GM23338 (cell line): ENCODE results near the gene CCDC97. TPM values are rescaled to one million over a fixed set of nuclear protein-coding genes. Genes with fewer than 3 reads are reported as not detected.

Source experiments
- ATAC-seq: fragments of 200-7000 bp; cut with Tn5 transposase; 3 replicates; pipeline ENCODE4 v1.9.1; 2020
- DNase-seq: peaks from one replicate; pipeline ENCODE4 v3.0.0-alpha.2; 2015; ENCODE audit warnings: low spot score
- H2AFZ ChIP-seq: fragments of 200-600 bp; sonication (generic); 2 replicates; pipeline ENCODE4 v1.8.0; 2016; ENCODE audit warnings: antibody characterized with exemption, mild to moderate bottlenecking, moderate library complexity
- H3F3A ChIP-seq: fragments of 200-600 bp; sonication (generic); replicated peaks from 2 replicates; pipeline ENCODE4 v1.8.0; 2017; ENCODE audit warnings: antibody characterized with exemption, mixed run types, low read depth
- H3K27ac ChIP-seq: fragments of 200-600 bp; sonication (generic); 2 replicates; pipeline ENCODE4 v1.6.1; 2016; ENCODE audit warnings: low read depth
- H3K27me3 ChIP-seq: fragments of 200-600 bp; sonication (generic); 2 replicates; pipeline ENCODE4 v1.8.0; 2016; ENCODE audit warnings: mild to moderate bottlenecking, mixed run types, moderate library complexity; ENCODE audit not compliant: insufficient read depth
- H3K36me3 ChIP-seq: fragments of 200-600 bp; sonication (generic); 2 replicates; pipeline ENCODE4 v1.8.0; 2016; ENCODE audit warnings: mild to moderate bottlenecking; ENCODE audit not compliant: insufficient read depth
- H3K4me1 ChIP-seq: fragments of 200-600 bp; sonication (generic); 2 replicates; pipeline ENCODE4 v1.8.0; 2016; ENCODE audit warnings: mild to moderate bottlenecking, moderate library complexity; ENCODE audit not compliant: insufficient read depth
- H3K4me2 ChIP-seq: fragments of 200-600 bp; sonication (generic); 2 replicates; pipeline ENCODE4 v1.7.1; 2017; ENCODE audit warnings: mixed run types
- H3K4me3 ChIP-seq: fragments of 200-600 bp; sonication (generic); 2 replicates; pipeline ENCODE4 v1.6.1; 2016; ENCODE audit warnings: mixed run types
- H3K79me2 ChIP-seq: fragments of 200-600 bp; sonication (generic); replicated peaks from 2 replicates; pipeline ENCODE4 v1.8.0; 2017; ENCODE audit warnings: mild to moderate bottlenecking; ENCODE audit not compliant: insufficient read depth
- H3K9me2 ChIP-seq: fragments of 200-600 bp; sonication (generic); 2 replicates; pipeline ENCODE4 v1.8.0; 2017; ENCODE audit not compliant: insufficient read depth
- H4K20me1 ChIP-seq: fragments of 200-600 bp; sonication (generic); replicated peaks from 2 replicates; pipeline ENCODE4 v1.8.0; 2017; ENCODE audit warnings: mild to moderate bottlenecking; ENCODE audit not compliant: insufficient read depth
- H3K27ac Mint-ChIP-seq: 2 replicates; pipeline ENCODE4 v1.8.0; 2020; ENCODE audit warnings: inconsistent platforms, mild to moderate bottlenecking, moderate library complexity, mixed read lengths
- H3K27me3 Mint-ChIP-seq: 3 replicates; pipeline ENCODE4 v1.8.0; 2022; ENCODE audit warnings: low read depth, mild to moderate bottlenecking, moderate library complexity, mixed read lengths, inconsistent platforms; ENCODE audit not compliant: insufficient read depth, poor library complexity
- H3K36me3 Mint-ChIP-seq: 3 replicates; pipeline ENCODE4 v1.8.0; 2021; ENCODE audit warnings: low read depth, mild to moderate bottlenecking, inconsistent platforms, moderate library complexity, mixed read lengths
- H3K4me1 Mint-ChIP-seq: 3 replicates; pipeline ENCODE4 v1.8.0; 2020; ENCODE audit warnings: mild to moderate bottlenecking, inconsistent platforms, mixed read lengths
- H3K4me3 Mint-ChIP-seq: 3 replicates; pipeline ENCODE4 v1.8.0; 2021; ENCODE audit warnings: moderate library complexity, mild to moderate bottlenecking, inconsistent platforms, mixed read lengths
- H3K9me3 Mint-ChIP-seq: 3 replicates; pipeline ENCODE4 v1.8.0; 2020; ENCODE audit warnings: moderate library complexity, mild to moderate bottlenecking, inconsistent platforms, mixed read lengths
- CREB1 ChIP-seq: fragments of 250-450 bp; sonication (Bioruptor Pico); IDR thresholded peaks from 2 replicates; pipeline ENCODE4 v1.5.0; 2020; ENCODE audit warnings: low read depth, mild to moderate bottlenecking, moderate library complexity
- CTCF ChIP-seq, 2 experiments: fragments of 200-600 bp in 1 of 2; sonication (generic) in 1 of 2; conservative IDR thresholded peaks; 2 replicates each; pipeline versions ENCODE4 v1.5.1 to v1.6.1; 2016 to 2017; ENCODE audit warnings: antibody characterized with exemption in 2 of 2, low read depth in 2 of 2, mild to moderate bottlenecking in 2 of 2, moderate library complexity in 1 of 2
- JUNB ChIP-seq: IDR thresholded peaks from one replicate; pipeline ENCODE4 v1.6.1; 2016; ENCODE audit warnings: antibody characterized with exemption; ENCODE audit not compliant: unreplicated experiment
- NANOG ChIP-seq: IDR thresholded peaks from 2 replicates; pipeline ENCODE4 v1.6.1; 2016; ENCODE audit warnings: antibody characterized with exemption, borderline replicate concordance
- POLR2AphosphoS5 ChIP-seq: IDR thresholded peaks from 2 replicates; pipeline ENCODE4 v1.6.1; 2016; ENCODE audit warnings: antibody characterized with exemption, low read depth
- STAT1 ChIP-seq: IDR thresholded peaks from one replicate; pipeline ENCODE4 v1.6.1; 2016; ENCODE audit warnings: antibody characterized with exemption; ENCODE audit not compliant: unreplicated experiment
- ZNF114 ChIP-seq: fragments of 250-450 bp; sonication (Bioruptor Pico); IDR thresholded peaks from 2 replicates; pipeline ENCODE4 v1.5.0; 2020; ENCODE audit warnings: mild to moderate bottlenecking, moderate library complexity
- ZNF331 ChIP-seq: fragments of 250-450 bp; sonication (Bioruptor Pico); IDR thresholded peaks from 2 replicates; pipeline ENCODE4 v1.5.0; 2020; ENCODE audit warnings: low read depth, mild to moderate bottlenecking, moderate library complexity
- long read RNA-seq: library from polyadenylated mRNA; unstranded; transcript quantifications from one replicate; pipeline ENCODE4 v2.0.0, GENCODE V29; 2020; ENCODE audit not compliant: unreplicated experiment
- polyA plus RNA-seq: library from polyadenylated mRNA; unstranded; fragments of >200 nt; fragmentation: Nextera tagmentation; extraction: Ambion mirVana; gene quantifications from 2 replicates; pipeline ENCODE4 v1.2.1, GENCODE V29; 2016
- total RNA-seq: library from RNA; depleted of rRNA; stranded (reverse); fragments of >200 nt; shearing (Covaris generic); gene quantifications from 2 replicates; pipeline ENCODE4 v1.2.3, GENCODE V29; 2014; rRNA removed

CCDC97 gene
- 8.0 and 9.7 TPM in 2 replicates for total RNA-seq
- 8.2 and 11.0 TPM in 2 replicates for polyA plus RNA-seq
- long read RNA-seq, partial matches to known transcripts = 6 of 7 reads
- long read RNA-seq, other reads (novel, unspliced or antisense) = 0 of 7 reads

DNA sequence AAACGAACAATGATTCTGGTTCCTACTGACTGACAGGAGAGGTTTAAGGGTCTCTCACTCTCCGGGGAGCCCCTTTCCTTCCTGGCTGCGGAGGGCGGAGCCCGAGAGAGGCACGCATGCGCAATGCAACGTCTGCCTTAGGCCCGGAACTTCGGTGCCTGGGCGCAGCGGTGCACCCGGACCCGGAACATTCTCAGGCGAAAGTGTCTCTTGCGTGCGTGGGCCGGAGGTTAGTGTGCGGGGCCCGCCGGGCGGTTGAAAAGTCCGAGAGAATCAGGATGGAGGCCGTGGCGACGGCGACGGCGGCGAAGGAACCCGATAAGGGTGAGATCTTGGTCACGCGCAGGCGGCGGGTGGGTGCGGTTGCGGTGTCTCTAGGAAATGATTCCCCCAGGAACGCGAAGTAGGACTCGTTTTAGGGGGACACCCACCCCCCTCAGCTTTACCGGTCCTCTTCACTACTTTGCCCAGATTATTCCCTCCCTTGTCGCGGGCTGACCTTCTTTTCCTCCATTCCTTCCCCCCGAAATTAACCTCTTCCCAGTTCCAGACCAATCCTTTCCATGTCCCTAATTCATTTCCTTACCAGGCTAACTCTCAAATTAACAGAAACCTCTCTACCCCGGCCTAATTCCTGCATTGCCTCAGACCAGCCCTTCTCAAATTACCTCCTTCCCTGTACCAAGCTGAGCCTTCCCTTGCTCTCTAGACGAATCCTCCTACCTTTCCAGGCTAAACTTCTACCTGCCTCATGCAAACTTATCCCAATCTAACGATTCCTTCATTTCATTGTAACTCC lies at the start of gene CCDC97:
CCDC97 (plus strand) TSS at position 140 of the 799 bp plus-strand sequence; CDS start at position 279, 139 bp downstream.
- Mint-ChIP-seq H3K4me3 (peak within 1 kb of the TSS; percentile 93), H3K27me3 (peaks cover 32% of the 10 kb centered on the region), H3K36me3 (peaks cover 37% of the 10 kb centered on the region), H3K27ac (peak within 1 kb of the TSS; percentile 99), H3K4me1 (peaks cover 24% of the 10 kb centered on the region), H3K9me3 (no peaks in the 10 kb centered on the region; the same call in 2 of the 3 replicates)
- Histone ChIP-seq H3K79me2 (peaks cover 21% of the 10 kb centered on the region), H4K20me1 (peaks cover 5% of the 10 kb centered on the region; the same call in 1 of the 2 replicates), H3F3A (peaks cover 35% of the 10 kb centered on the region), H3K9me2 (no peaks in the 10 kb centered on the region), H3K27ac (peak within 1 kb of the TSS; percentile 79), H2AFZ (peak within 1 kb of the TSS; percentile 53), H3K27me3 (no peaks in the 10 kb centered on the region), H3K4me3 (peak within 1 kb of the TSS; percentile 84), H3K4me2 (peak within 1 kb of the TSS; percentile 86), H3K4me1 (peaks cover 16% of the 10 kb centered on the region), H3K36me3 (peaks cover 23% of the 10 kb centered on the region)
- ATAC-seq = peak; percentile 73
- DNase-seq = peak; percentile 93
- no peak for TF ChIP-seq NANOG
- TF ChIP-seq ZNF114 (CRISPR knock-in tag) = no peak
- no peak for TF ChIP-seq STAT1
- TF ChIP-seq JUNB = no peak
- no peak for TF ChIP-seq ZNF331 (CRISPR knock-in tag)
- peak; percentile 79 for TF ChIP-seq POLR2AphosphoS5
- no peak for TF ChIP-seq CTCF (conservative IDR thresholded peaks at IDR 0.05; ENCODE audit: low read depth in 2 of 2)
- peak; percentile 58 for TF ChIP-seq CREB1 (CRISPR knock-in tag)

DNA sequence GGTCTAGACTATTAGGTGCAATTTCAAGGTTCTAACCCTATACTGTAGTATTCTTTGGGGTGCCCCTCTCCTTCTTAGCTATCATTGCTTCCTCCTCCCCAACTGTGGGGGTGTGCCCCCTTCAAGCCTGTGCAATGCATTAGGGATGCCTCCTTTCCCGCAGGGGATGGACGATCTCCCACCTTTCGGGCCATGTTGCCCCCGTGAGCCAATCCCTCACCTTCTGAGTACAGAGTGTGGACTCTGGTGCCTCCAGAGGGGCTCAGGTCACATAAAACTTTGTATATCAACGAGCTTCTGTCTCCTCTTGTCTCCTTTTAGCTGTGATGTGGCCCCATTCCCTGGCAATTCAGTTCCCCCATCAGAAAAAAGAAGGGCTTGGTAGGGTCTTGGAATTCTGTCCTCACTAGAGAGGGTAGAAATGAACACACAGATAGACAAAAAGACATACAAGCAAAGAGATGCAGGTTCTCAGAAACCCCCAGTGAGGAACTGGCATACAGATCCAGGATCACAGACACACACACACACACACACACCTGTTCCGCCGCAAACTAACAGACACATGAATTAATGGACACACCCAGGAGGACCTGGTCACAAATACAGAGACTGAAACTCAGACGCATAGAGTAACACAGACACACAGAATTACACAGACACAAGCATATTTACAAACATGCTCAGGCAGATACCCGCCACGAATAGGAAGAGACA lies 48.3 kb upstream of the CCDC97 start:
- H3F3A ChIP-seq = peaks cover 11% of the 10 kb centered on the region
- TF ChIP-seq ZNF331 (CRISPR knock-in tag) = no peak
- Mint-ChIP-seq H3K27me3 (peaks cover 24% of the 10 kb centered on the region), H3K4me3 (peak overlapping the region; percentile 94), H3K9me3 (no peaks in the 10 kb centered on the region; the same call in 1 of the 3 replicates), H3K36me3 (peaks cover 42% of the 10 kb centered on the region), H3K4me1 (peaks cover 17% of the 10 kb centered on the region), H3K27ac (no peak overlapping the region)
- H3K27ac ChIP-seq = no peak overlapping the region
- H2AFZ ChIP-seq = no peak overlapping the region
- no peak for DNase-seq
- H3K4me3 ChIP-seq = peak overlapping the region; percentile 76
- H3K79me2 ChIP-seq = peaks cover 29% of the 10 kb centered on the region
- peaks cover 8% of the 10 kb centered on the region; the same call in 1 of the 2 replicates for H4K20me1 ChIP-seq
- no peaks in the 10 kb centered on the region for H3K9me2 ChIP-seq
- no peaks in the 10 kb centered on the region for H3K27me3 ChIP-seq
- ATAC-seq = no peak
- H3K4me2 ChIP-seq = peak overlapping the region; percentile 86; the same call in 1 of the 2 replicates
- H3K36me3 ChIP-seq = peaks cover 6% of the 10 kb centered on the region; the same call in 1 of the 2 replicates
- peaks cover 5% of the 10 kb centered on the region; the same call in 1 of the 2 replicates for H3K4me1 ChIP-seq
